ENCODE measurements around the gene CPNE5. TPM values are rescaled to one million over a fixed set of nuclear protein-coding genes. Genes with fewer than 3 reads are reported as not detected.

The CPNE5 gene
- total and polyA plus RNA-seq, 2 of the 4 experiments (the other 2 are of a cell fraction), result 0.07 TPM; not detected in 1

DNA sequence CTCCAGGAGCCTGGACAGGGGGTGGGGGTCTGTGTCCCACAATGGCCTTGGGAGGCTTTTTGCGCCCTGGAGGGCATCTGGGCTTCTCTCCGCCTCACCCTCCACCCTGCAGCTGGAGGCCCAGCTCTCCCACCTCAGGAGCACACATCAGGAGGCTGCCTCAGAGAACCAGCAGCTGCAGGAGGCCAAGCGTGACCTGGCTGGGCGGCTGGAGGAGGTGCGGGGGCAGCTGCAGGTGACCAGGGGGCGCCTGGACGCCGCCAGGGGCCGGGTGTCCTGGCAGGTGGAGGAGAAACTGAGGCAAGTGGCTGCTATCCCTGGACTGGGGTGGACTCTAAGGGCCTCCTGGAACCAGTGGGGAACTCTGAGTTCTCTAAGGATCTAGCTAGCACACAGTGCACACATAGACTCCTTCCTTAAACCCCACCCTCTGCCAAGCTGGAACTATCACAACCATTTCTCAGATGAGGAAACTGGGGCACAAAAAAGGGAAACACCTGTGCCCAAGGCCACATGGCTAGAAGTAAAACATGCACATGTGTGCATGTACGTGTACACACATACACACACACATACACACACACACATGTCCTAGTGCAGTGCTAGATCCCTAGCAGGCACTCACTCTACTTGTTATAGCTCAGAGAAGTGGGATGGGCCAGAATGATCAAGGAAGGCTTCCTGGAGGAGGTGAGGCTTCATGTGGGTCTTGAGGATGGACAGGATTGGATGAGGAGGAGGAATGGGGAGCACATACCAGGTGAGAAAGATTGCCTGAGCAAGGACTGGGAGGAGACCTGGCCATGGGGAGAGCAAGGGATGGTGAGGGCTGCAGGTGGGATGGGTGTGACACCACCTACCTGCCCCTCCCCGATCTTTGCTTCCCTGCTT lies 118.7 kb downstream of the CPNE5 start:
- Histone ChIP-seq H3K4me3 (ENCODE audit: insufficient read depth, low read depth, low read length) (no peak overlapping the region), H2AK5ac (ENCODE audit: low read depth, low read length) (no peak overlapping the region), H3K9me1 (ENCODE audit: insufficient read depth, low read length) (no peaks in the 10 kb centered on the region), H3K14ac (replicated peaks; ENCODE audit: low read depth, low read length) (no peak overlapping the region), H4K20me1 (ENCODE audit: insufficient read depth, low read length) (peaks cover 5% of the 10 kb centered on the region; the same call in 1 of the 2 replicates), H3K36me3 (ENCODE audit: control insufficient read depth, insufficient read depth, low read length) (no peaks in the 10 kb centered on the region), H2AFZ (replicated peaks; ENCODE audit: low read length, poor library complexity) (no peak overlapping the region), H3K56ac (ENCODE audit: extremely low read depth, insufficient read depth, low read length) (no peak overlapping the region), H3K23ac (ENCODE audit: low read depth, low read length) (no peak overlapping the region), H3K4me1 (ENCODE audit: control insufficient read depth, insufficient read depth, low read length) (no peaks in the 10 kb centered on the region), H3K79me1 (ENCODE audit: low read depth in 1 of 2, low read length in 2 of 2) (no peaks in the 10 kb centered on the region), H4K5ac (ENCODE audit: low read depth, low read length) (no peak overlapping the region), H2AK9ac (replicated peaks; ENCODE audit: low read depth, low read length, poor library complexity) (no peak overlapping the region), H3K27me3 (ENCODE audit: control insufficient read depth, insufficient read depth, low read length) (peaks cover 36% of the 10 kb centered on the region), H4K8ac (ENCODE audit: low read depth in 2 of 2, low read length in 2 of 2) (no peak overlapping the region), H2BK5ac (ENCODE audit: low read depth, low read length, poor library complexity, severe bottlenecking) (no peak overlapping the region), H3K27ac (ENCODE audit: insufficient read depth, low read length) (no peak overlapping the region), H3K9me3 (ENCODE audit: control insufficient read depth, insufficient read depth, low read length) (no peaks in the 10 kb centered on the region), H3K4ac (ENCODE audit: low read depth, low read length) (no peak overlapping the region), H3K9ac (ENCODE audit: low read depth, low read length) (no peak overlapping the region), H3K18ac (ENCODE audit: low read depth, low read length) (no peak overlapping the region), H2BK15ac (ENCODE audit: low read depth, low read length) (no peak overlapping the region), H2BK20ac (ENCODE audit: low read depth, low read length) (no peak overlapping the region), H2BK120ac (ENCODE audit: low read depth, low read length) (no peak overlapping the region), H4K91ac (ENCODE audit: insufficient read depth, low read depth, low read length) (no peak overlapping the region), H3K4me2 (ENCODE audit: low read depth, low read length) (no peak overlapping the region)
- no peak for DNase-seq
- in situ Hi-C loops (cut with MboI; ENCODE audit: low sequenced_read_pairs) (loop anchor here (5.0 kb wide), 1 partner anchor 98 kb away; no protein-coding TSS in a partner anchor), intact Hi-C loops (cut with micrococcal nuclease) (no loop called here), dilution Hi-C loops (cut with HindIII; ENCODE audit: low sequenced_read_pairs, unreplicated experiment) (no loop called here)
- WGBS, 2 experiments (ENCODE audit: extremely low coverage in 2 of 2, insufficient read length in 1 of 2), result no CpG with 5 or more reads among the region's 11 CpGs
- no peak for ATAC-seq (ENCODE audit: low read depth)
- POLR2A ChIA-PET (ENCODE audit: unreplicated experiment), result no interaction called here
- CTCF ChIA-PET, result no interaction called here
- BruUV-seq (replicated peaks), result no TSS peak
- TF ChIP-seq MAZ (IDR thresholded peaks at IDR 0.05; ENCODE audit: borderline replicate concordance, low read depth, low read length), result no peak
- no peak for TF ChIP-seq RCOR1 (IDR thresholded peaks at IDR 0.05; ENCODE audit: insufficient replicate concordance, low read length)
- TF ChIP-seq CHD1 (IDR thresholded peaks at IDR 0.05; ENCODE audit: low read depth, low read length), result no peak
- no peak for TF ChIP-seq RAD21 (IDR thresholded peaks at IDR 0.05; ENCODE audit: low read length)
- no peak for TF ChIP-seq FOS (IDR thresholded peaks at IDR 0.05; ENCODE audit: low read depth, low read length)
- TF ChIP-seq CTCF (conservative IDR thresholded peaks at IDR 0.05; ENCODE audit: low read depth, low read length), result no peak
- no peak for TF ChIP-seq SMC3 (IDR thresholded peaks at IDR 0.05; ENCODE audit: low read depth, low read length)
- TF ChIP-seq CEBPB (IDR thresholded peaks at IDR 0.05; ENCODE audit: low read depth, low read length), result no peak
- TF ChIP-seq BHLHE40 (IDR thresholded peaks at IDR 0.05; ENCODE audit: low read depth, low read length), result no peak
- TF ChIP-seq, protein P1, sequence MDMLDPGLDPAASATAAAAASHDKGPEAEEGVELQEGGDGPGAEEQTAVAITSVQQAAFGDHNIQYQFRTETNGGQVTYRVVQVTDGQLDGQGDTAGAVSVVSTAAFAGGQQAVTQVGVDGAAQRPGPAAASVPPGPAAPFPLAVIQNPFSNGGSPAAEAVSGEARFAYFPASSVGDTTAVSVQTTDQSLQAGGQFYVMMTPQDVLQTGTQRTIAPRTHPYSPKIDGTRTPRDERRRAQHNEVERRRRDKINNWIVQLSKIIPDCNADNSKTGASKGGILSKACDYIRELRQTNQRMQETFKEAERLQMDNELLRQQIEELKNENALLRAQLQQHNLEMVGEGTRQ (IDR thresholded peaks at IDR 0.05; ENCODE audit: low read depth, low read length), result no peak
- no peak for TF ChIP-seq MXI1 (IDR thresholded peaks at IDR 0.05; ENCODE audit: borderline replicate concordance, low read depth, low read length)
- TF ChIP-seq RFX5 (IDR thresholded peaks at IDR 0.05; ENCODE audit: low read depth, low read length), result no peak
